H1 (cell line): ENCODE data around the gene STXBP4. TPM values are rescaled to one million over a fixed set of nuclear protein-coding genes. Genes with fewer than 3 reads are reported as not detected.

Experiments used
- CTCF ChIA-PET: fragments of 300-600 bp; sonication (Branson Sonifier 250); formaldehyde crosslinking; loops from one replicate; lab custom pipeline; 2021; ENCODE audit not compliant: partially characterized antibody; lab: Charles Lee
- POLR2A ChIA-PET: fragments of 300-600 bp; sonication (Branson Sonifier 250); formaldehyde crosslinking; loops from one replicate; lab custom pipeline; 2021; ENCODE audit warnings: inconsistent platforms; ENCODE audit not compliant: partially characterized antibody; lab: Charles Lee
- DNase-seq, 2 experiments: peaks; one replicate each; pipeline versions ENCODE4 v3.0.0 to v3.0.0-alpha.2; 2010 to 2022; ENCODE audit warnings: low spot score in 2 of 2, low read depth in 1 of 2, mixed read lengths in 1 of 2
- FAIRE-seq: peaks from 2 replicates; lab custom pipeline; 2011; peaks lifted over from hg19 to GRCh38; lab: Jason Lieb, UNC
- H2AFZ ChIP-seq: 2 replicates; pipeline ENCODE4 v1.8.1; 2012; ENCODE audit warnings: low read length, inconsistent platforms
- H2AK5ac ChIP-seq: 2 replicates; pipeline ENCODE4 v1.6.1; 2013; ENCODE audit warnings: low read depth, low read length
- H2BK120ac ChIP-seq: replicated peaks from 2 replicates; pipeline ENCODE3; 2013; ENCODE audit warnings: low read depth, low read length, inconsistent platforms
- H2BK12ac ChIP-seq: 2 replicates; pipeline ENCODE4 v1.6.1; 2013; ENCODE audit warnings: low read depth, low read length
- H2BK15ac ChIP-seq: 2 replicates; pipeline ENCODE4 v1.6.1; 2013; ENCODE audit warnings: low read length
- H2BK20ac ChIP-seq: 2 replicates; pipeline ENCODE4 v1.6.1; 2013; ENCODE audit warnings: low read length
- H2BK5ac ChIP-seq: 2 replicates; pipeline ENCODE4 v1.6.1; 2013; ENCODE audit warnings: low read depth, low read length
- H3K14ac ChIP-seq: 2 replicates; pipeline ENCODE4 v1.6.1; 2013; ENCODE audit warnings: inconsistent platforms; ENCODE audit not compliant: insufficient read length
- H3K18ac ChIP-seq: 2 replicates; pipeline ENCODE4 v1.6.1; 2013; ENCODE audit warnings: low read length; ENCODE audit errors: extremely low read depth
- H3K23ac ChIP-seq: 2 replicates; pipeline ENCODE4 v1.6.1; 2013; ENCODE audit warnings: inconsistent platforms; ENCODE audit not compliant: insufficient read length
- H3K23me2 ChIP-seq: 2 replicates; pipeline ENCODE4 v1.6.1; 2013; ENCODE audit warnings: low read depth, low read length
- H3K27ac ChIP-seq: 2 replicates; pipeline ENCODE4 v1.6.1; 2011; ENCODE audit warnings: low read depth, low read length, inconsistent platforms
- H3K27me3 ChIP-seq, 4 experiments: replicated peaks in 1 of 4; 1 replicate in 1 of 4; 2 replicates in 3 of 4; pipeline versions ENCODE4 v1.6.1 to v1.8.1; 2011 to 2013; ENCODE audit warnings: low read length in 3 of 4, mild to moderate bottlenecking in 3 of 4, inconsistent platforms in 2 of 4, mixed read lengths in 2 of 4, moderate library complexity in 1 of 4; ENCODE audit not compliant: control insufficient read depth in 3 of 4, insufficient read depth in 3 of 4; ENCODE audit errors: extremely low read depth in 1 of 4
- H3K36me3 ChIP-seq, 4 experiments: 2 replicates each; pipeline versions ENCODE4 v1.6.1 to v1.8.1; 2011 to 2013; ENCODE audit warnings: mild to moderate bottlenecking in 4 of 4, low read length in 3 of 4, moderate library complexity in 2 of 4, control low read depth in 1 of 4, inconsistent platforms in 1 of 4; ENCODE audit not compliant: insufficient read depth in 4 of 4, control insufficient read depth in 2 of 4
- H3K4ac ChIP-seq: replicated peaks from 2 replicates; pipeline ENCODE3; 2013; ENCODE audit warnings: low read length, low read depth, mixed read lengths, inconsistent platforms; ENCODE audit not compliant: insufficient read length
- H3K4me1 ChIP-seq, 4 experiments: replicated peaks in 1 of 4; 1 replicate in 1 of 4; 2 replicates in 3 of 4; pipeline versions ENCODE4 v1.6.1 to v1.8.1; 2011 to 2013; ENCODE audit warnings: low read length in 3 of 4, inconsistent platforms in 2 of 4, mixed read lengths in 1 of 4; ENCODE audit not compliant: insufficient read depth in 4 of 4, control insufficient read depth in 3 of 4
- H3K4me2 ChIP-seq, 2 experiments: 2 replicates each; pipeline versions ENCODE4 v1.6.1 to v1.8.1; 2011 to 2013; ENCODE audit warnings: low read depth in 2 of 2, low read length in 2 of 2, control low read depth in 1 of 2, inconsistent platforms in 1 of 2, mild to moderate bottlenecking in 1 of 2; ENCODE audit not compliant: insufficient read depth in 1 of 2
- H3K4me3 ChIP-seq, 4 experiments: fragments of 200-600, 300-600 bp in 1 of 4; sonication (generic), shearing (Covaris generic), sonication (Bioruptor Twin) in 1 of 4; 2 replicates each; pipeline versions ENCODE4 v1.5.1 to v1.8.1; 2011 to 2016; ENCODE audit warnings: low read length in 4 of 4, low read depth in 3 of 4, control low read depth in 2 of 4, inconsistent platforms in 2 of 4, mild to moderate bottlenecking in 2 of 4, mixed read lengths in 1 of 4, moderate library complexity in 1 of 4; ENCODE audit not compliant: insufficient read depth in 2 of 4; ENCODE audit errors: extremely low read depth in 1 of 4
- H3K56ac ChIP-seq: replicated peaks from 2 replicates; pipeline ENCODE3; 2013; ENCODE audit warnings: low read depth, mild to moderate bottlenecking, mixed read lengths, low read length, inconsistent platforms; ENCODE audit not compliant: insufficient read length
- H3K79me1 ChIP-seq: 2 replicates; pipeline ENCODE4 v1.6.1; 2013; ENCODE audit warnings: low read depth, low read length, control low read depth
- H3K79me2 ChIP-seq, 2 experiments: 2 replicates each; pipeline versions ENCODE4 v1.6.1 to v1.8.1; 2012 to 2013; ENCODE audit warnings: low read length in 2 of 2, mild to moderate bottlenecking in 2 of 2, inconsistent platforms in 1 of 2; ENCODE audit not compliant: insufficient read depth in 2 of 2, control insufficient read depth in 1 of 2
- H3K9ac ChIP-seq, 4 experiments: replicated peaks in 1 of 4; 1 replicate in 1 of 4; 2 replicates in 3 of 4; pipeline versions ENCODE4 v1.6.1 to v1.8.1; 2011 to 2013; ENCODE audit warnings: low read depth in 3 of 4, low read length in 3 of 4, control low read depth in 2 of 4, mild to moderate bottlenecking in 2 of 4, moderate library complexity in 2 of 4, inconsistent platforms in 1 of 4; ENCODE audit errors: extremely low read depth in 1 of 4
- H3K9me3 ChIP-seq, 2 experiments: 2 replicates each; pipeline versions ENCODE4 v1.6.1 to v1.8.1; 2012 to 2013; ENCODE audit warnings: mild to moderate bottlenecking in 2 of 2, moderate library complexity in 2 of 2, control low read depth in 1 of 2, inconsistent platforms in 1 of 2, low read depth in 1 of 2, low read length in 1 of 2, mixed read lengths in 1 of 2; ENCODE audit not compliant: insufficient read depth in 2 of 2
- H4K20me1 ChIP-seq, 2 experiments: replicated peaks in 1 of 2; 2 replicates each; pipeline versions ENCODE3 to v1.8.1; 2011 to 2013; ENCODE audit warnings: inconsistent platforms in 2 of 2, low read length in 2 of 2, mild to moderate bottlenecking in 1 of 2; ENCODE audit not compliant: insufficient read depth in 2 of 2, control insufficient read depth in 1 of 2
- H4K5ac ChIP-seq: 2 replicates; pipeline ENCODE4 v1.6.1; 2013; ENCODE audit warnings: low read length, low read depth, mixed read lengths, inconsistent platforms; ENCODE audit not compliant: insufficient read length
- H4K8ac ChIP-seq: 2 replicates; pipeline ENCODE4 v1.8.0; 2013; ENCODE audit warnings: mild to moderate bottlenecking, moderate library complexity, low read length, inconsistent platforms; ENCODE audit not compliant: insufficient read depth; ENCODE audit errors: extremely low read depth
- H4K91ac ChIP-seq: replicated peaks from 2 replicates; pipeline ENCODE3; 2013; ENCODE audit warnings: low read length, mixed read lengths, inconsistent platforms; ENCODE audit not compliant: insufficient read length
- BACH1 ChIP-seq: IDR thresholded peaks from 2 replicates; pipeline ENCODE4 v1.6.1; 2012; ENCODE audit warnings: low read length, improper control_type of control experiment
- E2F6 ChIP-seq: IDR thresholded peaks from 2 replicates; pipeline ENCODE4 v1.6.1; 2012; ENCODE audit warnings: inconsistent platforms
- EGR1 ChIP-seq: IDR thresholded peaks from 2 replicates; pipeline ENCODE4 v1.6.1; 2011; ENCODE audit warnings: low read depth, low read length, borderline replicate concordance
- GABPA ChIP-seq: IDR thresholded peaks from 2 replicates; pipeline ENCODE4 v1.6.1; 2011; ENCODE audit warnings: mild to moderate bottlenecking, low read length, moderate library complexity, borderline replicate concordance; ENCODE audit not compliant: insufficient read depth
- GTF2F1 ChIP-seq: IDR thresholded peaks from 2 replicates; pipeline ENCODE4 v1.6.1; 2012; ENCODE audit warnings: low read depth, low read length, improper control_type of control experiment, borderline replicate concordance
- HDAC6 ChIP-seq: IDR thresholded peaks from one replicate; pipeline ENCODE4 v1.7.1; 2012; ENCODE audit warnings: low read depth, mild to moderate bottlenecking, inconsistent platforms, low read length, moderate library complexity
- KDM5A ChIP-seq: fragments of 200-600 bp; IDR thresholded peaks from 2 replicates; pipeline ENCODE4 v1.7.1; 2012; ENCODE audit warnings: mild to moderate bottlenecking, low read length, inconsistent platforms, mixed read lengths
- NANOG ChIP-seq: IDR thresholded peaks from 2 replicates; pipeline ENCODE4 v1.6.1; 2011; ENCODE audit warnings: low read length, low read depth, mild to moderate bottlenecking, inconsistent platforms; ENCODE audit not compliant: insufficient read depth, poor library complexity, severe bottlenecking
- POLR2A ChIP-seq, 2 experiments: IDR thresholded peaks; 1 replicate in 1 of 2; 2 replicates in 1 of 2; pipeline ENCODE4 v1.6.1; 2011; ENCODE audit warnings: low read depth in 2 of 2, low read length in 2 of 2, mild to moderate bottlenecking in 2 of 2; ENCODE audit errors: control extremely low read depth in 1 of 2
- SIN3A ChIP-seq, 2 experiments: IDR thresholded peaks in 1 of 2; conservative IDR thresholded peaks in 1 of 2; 2 replicates each; pipeline ENCODE4 v1.6.1; 2011 to 2012; ENCODE audit warnings: low read length in 2 of 2, improper control_type of control experiment in 1 of 2, low read depth in 1 of 2, mild to moderate bottlenecking in 1 of 2
- SIRT6 ChIP-seq: IDR thresholded peaks from one replicate; pipeline ENCODE4 v1.7.1; 2012; ENCODE audit warnings: low read length, inconsistent platforms
- SUZ12 ChIP-seq: fragments of 200-600 bp; sonication (generic); IDR thresholded peaks from 2 replicates; pipeline ENCODE4 v1.6.1; 2012; ENCODE audit warnings: mild to moderate bottlenecking, inconsistent platforms, low read length, moderate library complexity, mixed read lengths
- TBP ChIP-seq: IDR thresholded peaks from 2 replicates; pipeline ENCODE4 v1.6.1; 2011; ENCODE audit warnings: low read depth, low read length, improper control_type of control experiment
- ZNF274 ChIP-seq: IDR thresholded peaks from 2 replicates; pipeline ENCODE4 v1.7.0; 2012; ENCODE audit warnings: low read length, borderline replicate concordance; ENCODE audit errors: extremely low read depth
- WGBS, 2 experiments: shearing (Covaris generic) in 1 of 2; methylation state at CpG; one replicate each; pipeline versions ENCODE4 v1.1.6 to v1.1.7; 2013 to 2015; ENCODE audit warnings: low lambda C conversion rate in 2 of 2, mixed read lengths in 2 of 2, inconsistent platforms in 1 of 2, low coverage in 1 of 2, missing lambda C conversion rate in 1 of 2; ENCODE audit not compliant: insufficient replicate concordance in 2 of 2, insufficient coverage in 1 of 2, insufficient read length in 1 of 2; ENCODE audit errors: extremely low coverage in 1 of 2, missing lambda C conversion rate in 1 of 2; 5-methylcytosine and 5-hydroxymethylcytosine counted together
- polyA plus RNA-seq, 7 experiments: library from polyadenylated mRNA; depleted of rRNA in 3 of 7; stranded (reverse) in 5 of 7; unstranded in 2 of 7; fragments of >200 nt in 5 of 7; fragments of 200-250 nt in 2 of 7; gene quantifications; 1 replicate in 5 of 7; 2 replicates in 1 of 7; 4 replicates in 1 of 7; pipeline versions ENCODE4 v1.2.1 to v1.2.3, GENCODE V29; 2011 to 2013; ENCODE audit warnings: missing spikeins in 2 of 7, mixed read lengths in 2 of 7
- total RNA-seq: library from RNA; stranded (reverse); fragmentation: NEBNext Ultra II Directional; extraction: Animal tissue kit (Norgen Biotek cat#: 25700); gene quantifications from 2 replicates; pipeline ENCODE4 v1.2.1, GENCODE V29; 2021

STXBP4 gene
- total and polyA plus RNA-seq, 2 of the 8 experiments (the other 6 are each of a cell fraction or from before 2014, with no cell fraction given), result 3.2 to 18.5 TPM

GRCh38 chr17:55215711-55216110, 247.1 kb downstream of the STXBP4 start:
- WGBS, 2 experiments, result 98% methylated on average over 3 of the region's 3 CpGs; no CpG with 5 or more reads in 1 of the 2 experiments
- CTCF ChIA-PET, result interaction anchor here (0.8 kb wide), 1 partner anchor 12 kb away, joined by 3 read pairs; no protein-coding TSS in a partner anchor
- no peak for TF ChIP-seq GABPA
- TF ChIP-seq ZNF274, result no peak
- no peak for TF ChIP-seq KDM5A
- TF ChIP-seq EGR1, result no peak
- TF ChIP-seq BACH1, result no peak
- TF ChIP-seq E2F6, result no peak
- no peak for TF ChIP-seq NANOG
- no peak for TF ChIP-seq SIN3A (conservative IDR thresholded peaks at IDR 0.05 in 1 of 2, IDR thresholded peaks at IDR 0.05 in 1 of 2; ENCODE audit: low read depth in 1 of 2, low read length in 2 of 2)
- no peak for TF ChIP-seq HDAC6
- no peak for TF ChIP-seq SUZ12
- no peak for TF ChIP-seq GTF2F1
- no peak for TF ChIP-seq TBP
- no peak for TF ChIP-seq POLR2A (IDR thresholded peaks at IDR 0.05; ENCODE audit: control extremely low read depth in 1 of 2, low read depth in 2 of 2, low read length in 2 of 2)
- no peak for TF ChIP-seq SIRT6

More at GRCh38 chr17:55215711-55216110, 247.1 kb downstream of the STXBP4 start:
- H3K9me3 ChIP-seq, result no peaks in the 10 kb centered on the region
- H3K9ac ChIP-seq, result no peak overlapping the region
- no peak overlapping the region for H3K4me2 ChIP-seq
- no peak overlapping the region for H3K14ac ChIP-seq
- no peak overlapping the region for H2BK15ac ChIP-seq
- no peak overlapping the region for H4K91ac ChIP-seq
- no peak overlapping the region for H3K56ac ChIP-seq
- no peaks in the 10 kb centered on the region for H3K27me3 ChIP-seq
- H2BK5ac ChIP-seq, result no peak overlapping the region
- H3K36me3 ChIP-seq, result no peaks in the 10 kb centered on the region
- FAIRE-seq, result no peak
- no peak overlapping the region for H2BK20ac ChIP-seq
- no peak overlapping the region for H3K4ac ChIP-seq
- H4K20me1 ChIP-seq, result no peaks in the 10 kb centered on the region
- no peak overlapping the region for H3K18ac ChIP-seq
- H4K8ac ChIP-seq, result no peak overlapping the region
- no peaks in the 10 kb centered on the region for H3K4me1 ChIP-seq
- H3K23ac ChIP-seq, result no peak overlapping the region
- H3K79me1 ChIP-seq, result no peaks in the 10 kb centered on the region
- H2BK120ac ChIP-seq, result no peak overlapping the region
- H3K79me2 ChIP-seq, result no peaks in the 10 kb centered on the region
- H2BK12ac ChIP-seq, result no peak overlapping the region
- no peak overlapping the region for H3K4me3 ChIP-seq
- no peak overlapping the region for H4K5ac ChIP-seq
- H2AFZ ChIP-seq, result no peak overlapping the region
- H2AK5ac ChIP-seq, result no peak overlapping the region
- POLR2A ChIA-PET, result no interaction called here
- no peak for DNase-seq
- H3K23me2 ChIP-seq, result no peaks in the 10 kb centered on the region
- H3K27ac ChIP-seq, result no peak overlapping the region
